PFSK-1 (cell line): Measurements from ENCODE around the gene NIT2.

Experiments
- FOXP2 ChIP-seq: optimal IDR thresholded peaks from 2 replicates; pipeline ENCODE3; 2011; ENCODE audit warnings: borderline replicate concordance, control low read depth, inconsistent platforms; ENCODE audit not compliant: insufficient read depth; ENCODE audit errors: extremely low read length, extremely low read depth
- POLR2AphosphoS5 ChIP-seq: IDR thresholded peaks from 2 replicates; pipeline ENCODE4 v1.6.1; 2012; ENCODE audit warnings: low read depth, mild to moderate bottlenecking, control low read depth, low read length, moderate library complexity
- SIN3A ChIP-seq: IDR thresholded peaks from 2 replicates; pipeline ENCODE4 v1.6.1; 2012; ENCODE audit warnings: mild to moderate bottlenecking, low read length, moderate library complexity, borderline replicate concordance; ENCODE audit not compliant: insufficient read depth
- TAF1 ChIP-seq: IDR thresholded peaks from 2 replicates; pipeline ENCODE4 v1.6.1; 2012; ENCODE audit warnings: low read length, control low read depth, borderline replicate concordance; ENCODE audit not compliant: insufficient read depth
- TF ChIP-seq, protein P1 (sequence below), 2 experiments: IDR thresholded peaks; 2 replicates each; pipeline versions ENCODE4 v1.6.1 to v1.8.0; 2011 to 2012; ENCODE audit warnings: low read depth in 2 of 2, low read length in 2 of 2, control low read depth in 1 of 2, inconsistent platforms in 1 of 2, mild to moderate bottlenecking in 1 of 2, moderate library complexity in 1 of 2; ENCODE audit not compliant: insufficient read depth in 1 of 2

DNA sequence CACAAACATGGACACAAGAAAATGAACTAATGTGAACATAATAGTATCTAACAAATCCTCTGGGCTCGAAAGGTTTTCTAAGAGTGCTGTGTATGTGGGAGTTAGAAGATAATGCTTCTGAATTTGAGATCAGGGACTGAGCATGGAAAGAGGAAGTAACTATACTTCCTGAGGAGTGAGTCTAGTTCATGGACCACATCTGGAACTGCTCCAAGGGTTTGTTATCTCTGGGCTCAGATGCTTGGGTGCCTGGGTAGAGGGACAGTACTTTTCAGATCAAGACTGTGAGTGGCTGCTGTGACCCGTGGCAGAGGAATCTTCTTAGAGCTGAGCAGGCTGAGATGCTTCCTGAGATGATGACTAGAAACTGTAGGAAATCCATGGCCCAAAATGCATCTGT is 45.2 kb upstream of the NIT2 start:
- TF ChIP-seq POLR2AphosphoS5 (no peak), TAF1 (no peak), FOXP2 (no peak), SIN3A (no peak)
- TF ChIP-seq, protein P1, sequence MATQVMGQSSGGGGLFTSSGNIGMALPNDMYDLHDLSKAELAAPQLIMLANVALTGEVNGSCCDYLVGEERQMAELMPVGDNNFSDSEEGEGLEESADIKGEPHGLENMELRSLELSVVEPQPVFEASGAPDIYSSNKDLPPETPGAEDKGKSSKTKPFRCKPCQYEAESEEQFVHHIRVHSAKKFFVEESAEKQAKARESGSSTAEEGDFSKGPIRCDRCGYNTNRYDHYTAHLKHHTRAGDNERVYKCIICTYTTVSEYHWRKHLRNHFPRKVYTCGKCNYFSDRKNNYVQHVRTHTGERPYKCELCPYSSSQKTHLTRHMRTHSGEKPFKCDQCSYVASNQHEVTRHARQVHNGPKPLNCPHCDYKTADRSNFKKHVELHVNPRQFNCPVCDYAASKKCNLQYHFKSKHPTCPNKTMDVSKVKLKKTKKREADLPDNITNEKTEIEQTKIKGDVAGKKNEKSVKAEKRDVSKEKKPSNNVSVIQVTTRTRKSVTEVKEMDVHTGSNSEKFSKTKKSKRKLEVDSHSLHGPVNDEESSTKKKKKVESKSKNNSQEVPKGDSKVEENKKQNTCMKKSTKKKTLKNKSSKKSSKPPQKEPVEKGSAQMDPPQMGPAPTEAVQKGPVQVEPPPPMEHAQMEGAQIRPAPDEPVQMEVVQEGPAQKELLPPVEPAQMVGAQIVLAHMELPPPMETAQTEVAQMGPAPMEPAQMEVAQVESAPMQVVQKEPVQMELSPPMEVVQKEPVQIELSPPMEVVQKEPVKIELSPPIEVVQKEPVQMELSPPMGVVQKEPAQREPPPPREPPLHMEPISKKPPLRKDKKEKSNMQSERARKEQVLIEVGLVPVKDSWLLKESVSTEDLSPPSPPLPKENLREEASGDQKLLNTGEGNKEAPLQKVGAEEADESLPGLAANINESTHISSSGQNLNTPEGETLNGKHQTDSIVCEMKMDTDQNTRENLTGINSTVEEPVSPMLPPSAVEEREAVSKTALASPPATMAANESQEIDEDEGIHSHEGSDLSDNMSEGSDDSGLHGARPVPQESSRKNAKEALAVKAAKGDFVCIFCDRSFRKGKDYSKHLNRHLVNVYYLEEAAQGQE (IDR thresholded peaks at IDR 0.05; ENCODE audit: insufficient read depth in 1 of 2, low read depth in 2 of 2, low read length in 2 of 2), result no peak
